GM12874 (cell line): ENCODE results near the gene CARNS1.

ENCODE experiments used
- TF ChIP-seq, protein P1 (sequence below): IDR thresholded peaks from 2 replicates; pipeline ENCODE4 v1.5.1; 2011; ENCODE audit warnings: low read depth, mild to moderate bottlenecking, control low read depth, low read length, moderate library complexity; ENCODE audit not compliant: insufficient read depth

CARNS1 gene

GRCh38 chr11:67451658-67451976, 36.1 kb downstream of the CARNS1 start:
- TF ChIP-seq, protein P1, sequence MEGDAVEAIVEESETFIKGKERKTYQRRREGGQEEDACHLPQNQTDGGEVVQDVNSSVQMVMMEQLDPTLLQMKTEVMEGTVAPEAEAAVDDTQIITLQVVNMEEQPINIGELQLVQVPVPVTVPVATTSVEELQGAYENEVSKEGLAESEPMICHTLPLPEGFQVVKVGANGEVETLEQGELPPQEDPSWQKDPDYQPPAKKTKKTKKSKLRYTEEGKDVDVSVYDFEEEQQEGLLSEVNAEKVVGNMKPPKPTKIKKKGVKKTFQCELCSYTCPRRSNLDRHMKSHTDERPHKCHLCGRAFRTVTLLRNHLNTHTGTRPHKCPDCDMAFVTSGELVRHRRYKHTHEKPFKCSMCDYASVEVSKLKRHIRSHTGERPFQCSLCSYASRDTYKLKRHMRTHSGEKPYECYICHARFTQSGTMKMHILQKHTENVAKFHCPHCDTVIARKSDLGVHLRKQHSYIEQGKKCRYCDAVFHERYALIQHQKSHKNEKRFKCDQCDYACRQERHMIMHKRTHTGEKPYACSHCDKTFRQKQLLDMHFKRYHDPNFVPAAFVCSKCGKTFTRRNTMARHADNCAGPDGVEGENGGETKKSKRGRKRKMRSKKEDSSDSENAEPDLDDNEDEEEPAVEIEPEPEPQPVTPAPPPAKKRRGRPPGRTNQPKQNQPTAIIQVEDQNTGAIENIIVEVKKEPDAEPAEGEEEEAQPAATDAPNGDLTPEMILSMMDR, result no peak

DNA sequence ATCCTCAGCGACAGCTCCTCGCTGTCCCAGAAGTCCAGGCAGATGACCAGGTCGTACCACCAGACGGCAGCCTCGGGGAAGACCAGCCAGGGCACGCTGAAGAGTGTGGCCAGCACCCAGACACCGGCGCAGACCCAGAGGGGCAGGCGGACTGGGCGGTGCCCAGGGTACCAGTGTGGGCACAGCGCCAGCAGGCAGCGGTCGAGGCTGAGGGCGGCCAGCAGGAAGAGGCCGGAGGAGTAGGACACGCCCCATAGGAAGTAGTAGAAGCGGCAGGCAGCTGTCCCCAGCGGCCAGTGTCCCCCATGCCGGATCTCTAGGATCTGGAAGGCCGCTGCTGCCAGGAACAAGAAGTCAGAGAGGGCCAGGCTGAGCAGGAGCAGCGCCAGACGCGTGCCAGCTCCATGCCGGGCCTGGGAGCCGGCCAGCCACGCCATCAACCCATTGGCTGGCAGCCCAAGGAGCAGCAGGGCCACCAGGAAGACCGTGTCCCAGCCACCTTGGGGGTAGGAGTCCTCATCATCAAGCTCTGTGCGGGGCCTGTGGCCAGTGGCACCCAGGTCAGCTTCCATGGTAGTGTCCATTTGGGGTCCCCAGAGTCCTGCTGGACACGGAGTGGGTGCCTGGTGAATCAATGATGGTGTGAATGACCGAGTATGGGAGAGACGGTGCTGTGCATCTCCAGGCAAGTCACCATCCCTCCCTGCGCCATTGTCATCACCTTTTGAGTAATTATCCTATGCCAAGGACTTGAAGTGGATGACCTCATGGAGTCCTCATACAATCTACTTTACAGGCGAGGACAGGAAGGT, 36.9 kb downstream of the CARNS1 start, which contains the start of gene GPR152:
TSS of gene GPR152 (minus strand) at position 589 of the 812 bp plus-strand sequence. CDS start at position 584, 5 bp downstream.
- TF ChIP-seq, protein P1, result no peak

DNA sequence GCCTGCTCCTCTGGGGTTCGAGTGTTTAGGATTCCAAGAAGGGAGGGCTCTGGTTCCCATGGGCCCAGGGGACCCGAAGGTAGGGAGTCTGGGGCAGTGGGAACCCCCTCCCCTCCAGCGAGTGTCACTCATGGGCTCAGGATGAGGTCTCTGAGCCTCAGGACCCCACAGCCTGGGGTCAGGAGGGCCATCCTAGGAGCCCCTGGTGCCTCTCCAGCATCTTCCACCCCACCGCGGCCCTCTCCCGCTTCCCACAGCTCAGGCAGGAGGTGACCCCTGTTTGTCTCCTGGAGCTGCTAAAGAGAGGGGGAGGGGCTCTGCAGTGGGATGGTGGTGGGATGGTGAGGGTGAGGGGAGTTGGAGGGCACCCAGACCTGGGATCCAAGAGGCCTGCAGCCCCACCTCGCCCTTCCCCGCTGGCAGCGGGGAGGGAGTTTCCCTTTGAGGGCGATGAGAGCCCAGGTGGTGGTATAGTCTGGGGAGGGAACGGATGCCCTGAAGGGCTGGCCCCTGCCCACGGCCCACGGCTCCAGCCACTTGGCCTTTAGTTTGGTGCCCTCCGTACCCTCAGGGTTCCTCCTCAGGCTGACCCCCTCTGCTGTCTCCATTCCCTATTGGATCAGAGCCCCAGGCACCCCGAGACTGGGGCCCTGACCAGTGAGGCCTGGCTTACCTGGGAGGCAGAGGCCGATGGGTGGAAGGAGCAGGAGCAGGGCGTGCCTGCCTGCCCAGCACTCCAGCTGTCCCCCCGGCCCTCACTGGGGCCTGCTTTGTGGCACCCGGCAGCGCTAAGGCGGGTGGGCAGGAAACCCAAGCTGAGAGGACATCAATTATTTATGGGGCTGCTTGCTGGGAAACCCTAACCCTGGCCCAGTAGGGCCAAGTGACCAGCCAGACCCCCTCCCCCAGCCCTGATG, 38.6 kb downstream of the CARNS1 start:
- TF ChIP-seq, protein P1, result no peak

- TF ChIP-seq, protein P1, result no peak
These were observed 39.6 kb downstream of the CARNS1 start, which contains the start of gene CABP4 for GRCh38 chr11:67455054-67455453. Gene CABP4, plus strand, starts transcription at chr11:67455354. Its CDS starts 70 bp downstream, at chr11:67455424.

- TF ChIP-seq, protein P1, result no peak
These were observed 40.7 kb downstream of the CARNS1 start for GRCh38 chr11:67456068-67456705.

DNA sequence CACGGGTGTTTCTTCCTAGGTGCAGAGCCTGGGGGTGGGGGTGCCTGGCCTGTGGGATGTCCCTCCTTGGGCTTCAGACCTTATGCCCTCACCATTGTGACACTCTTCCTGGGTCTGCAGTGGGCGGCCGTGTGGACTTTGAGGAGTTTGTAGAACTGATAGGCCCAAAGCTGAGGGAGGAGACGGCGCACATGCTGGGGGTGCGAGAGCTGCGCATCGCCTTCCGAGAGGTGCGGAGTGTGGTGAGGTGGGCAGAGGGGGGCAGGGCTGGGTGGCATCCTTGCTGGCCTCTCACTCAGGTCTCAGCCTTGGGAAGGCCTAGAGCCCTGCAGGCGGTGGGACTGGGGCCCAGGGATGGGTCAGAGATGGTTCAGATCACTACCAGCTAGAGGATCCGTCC, 42.0 kb downstream of the CARNS1 start:
- TF ChIP-seq, protein P1, result no peak

DNA sequence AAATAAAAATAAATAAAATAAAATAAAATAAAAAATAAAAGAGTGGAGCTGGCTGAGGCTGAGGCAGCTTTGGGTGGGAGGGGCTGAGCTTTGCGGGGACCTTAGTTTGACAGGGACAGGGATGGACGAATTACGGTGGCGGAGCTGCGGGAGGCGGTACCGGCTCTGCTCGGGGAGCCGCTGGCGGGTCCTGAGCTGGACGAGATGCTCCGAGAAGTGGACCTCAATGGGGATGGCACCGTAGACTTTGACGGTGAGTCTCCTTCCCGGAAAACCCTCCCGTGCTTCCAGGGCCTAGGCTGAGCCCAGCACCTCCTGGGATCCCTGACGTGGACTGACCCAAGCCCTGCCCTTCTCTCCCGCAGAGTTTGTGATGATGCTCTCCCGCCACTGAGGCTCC, 42.8 kb downstream of the CARNS1 start:
- TF ChIP-seq, protein P1, result no peak
